Activated T-cell treated with anti-CD3 and anti-CD28 coated beads, Interleukin-2, amount 50 U/mL, for 48 hours (primary cell): Measurements from ENCODE around the gene KDM2A.

ENCODE experiments used
- DNase-seq, 2 experiments: peaks; one replicate each; pipeline ENCODE4 v3.0.0-alpha.2; 2020

The KDM2A gene

GRCh38 chr11:67274768-67275605 is 155.9 kb downstream of the KDM2A start:
- no peak for DNase-seq

- DNase-seq = peak; percentile 63 to 65
Measured at GRCh38 chr11:67275606-67276409, 156.7 kb downstream of the KDM2A start.

- DNase-seq = peak; percentile 81 to 84
Measured at GRCh38 chr11:67276781-67277230, 157.7 kb downstream of the KDM2A start.

- DNase-seq = peak; percentile 90 to 92
Measured at GRCh38 chr11:67277231-67277961, 158.3 kb downstream of the KDM2A start.

- DNase-seq = no peak
Measured at GRCh38 chr11:67278135-67278938, 159.3 kb downstream of the KDM2A start.

GRCh38 chr11:67278939-67279588 is 160.0 kb downstream of the KDM2A start:
- DNase-seq = no peak

- no peak for DNase-seq
Measured at GRCh38 chr11:67279589-67280340, 160.7 kb downstream of the KDM2A start.

- DNase-seq = no peak
Measured at GRCh38 chr11:67280341-67280787, 161.3 kb downstream of the KDM2A start.

- DNase-seq = no peak
Measured at GRCh38 chr11:67280788-67281551, 161.9 kb downstream of the KDM2A start.

GRCh38 chr11:67281552-67282150 is 162.6 kb downstream of the KDM2A start:
- DNase-seq = no peak

- DNase-seq = no peak
Measured at GRCh38 chr11:67282155-67282875, 163.3 kb downstream of the KDM2A start.

GRCh38 chr11:67282876-67283371 is 163.9 kb downstream of the KDM2A start:
- DNase-seq = no peak

- DNase-seq = no peak
Measured at GRCh38 chr11:67283481-67283963, 164.5 kb downstream of the KDM2A start.

GRCh38 chr11:67284811-67285540 is 165.9 kb downstream of the KDM2A start:
- DNase-seq = no peak

- DNase-seq = peak in 1 of 2 experiments; percentile 44
Measured at GRCh38 chr11:67285541-67286498, 166.8 kb downstream of the KDM2A start.

GRCh38 chr11:67286621-67287333 is 167.7 kb downstream of the KDM2A start:
- peak in 1 of 2 experiments; percentile 43 for DNase-seq
